Stimulated activated CD4-positive, alpha-beta T cell treated with anti-CD3 and anti-CD28 coated beads, Interleukin-12 subunit alpha, Interleukin-12 subunit beta, amount 100 ng/mL, for 48 hours (primary cell): Measurements from ENCODE around the gene GPR63.
A peak's percentile ranks its signal among the peaks of the same experiment; 100 is the strongest.
"Not testable (repeated sequence)": the region's sequence is repeated elsewhere in the genome, so short reads cannot be mapped to it uniquely, and the experiment has no call there.

Experiments used
- DNase-seq, 3 donors: peaks; one replicate each; pipeline ENCODE4 v3.0.0-alpha.2; 2020; ENCODE audit warnings: low read depth in 2 of 3, low spot score in 1 of 3

The GPR63 gene

GRCh38 chr6:96837081-96837971 is at the start of gene GPR63:
Gene GPR63, minus strand, starts transcription at chr6:96837477. Its CDS starts 37,746 bp downstream, at chr6:96799731.
- DNase-seq = peak; percentile 42 to 65 (median 46)

DNA sequence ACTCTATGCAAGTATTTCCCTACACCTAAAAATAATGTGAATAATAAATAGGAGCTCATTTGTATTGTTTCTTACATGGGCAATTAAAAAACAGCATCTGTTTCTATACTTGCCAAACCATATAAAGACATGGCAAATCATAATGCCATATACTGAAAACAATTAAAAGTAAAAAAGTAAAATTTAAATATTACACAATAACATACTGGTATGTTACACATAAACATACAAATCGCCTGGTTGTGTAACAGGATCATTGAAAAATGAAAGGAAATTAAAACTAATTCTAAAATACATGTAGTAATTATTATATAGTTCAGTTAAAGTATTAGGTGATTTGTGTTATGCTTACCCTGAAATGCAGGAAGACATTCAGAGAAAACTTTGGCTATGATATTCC is 49.2 kb upstream of the GPR63 start:
- no peak for DNase-seq

DNA sequence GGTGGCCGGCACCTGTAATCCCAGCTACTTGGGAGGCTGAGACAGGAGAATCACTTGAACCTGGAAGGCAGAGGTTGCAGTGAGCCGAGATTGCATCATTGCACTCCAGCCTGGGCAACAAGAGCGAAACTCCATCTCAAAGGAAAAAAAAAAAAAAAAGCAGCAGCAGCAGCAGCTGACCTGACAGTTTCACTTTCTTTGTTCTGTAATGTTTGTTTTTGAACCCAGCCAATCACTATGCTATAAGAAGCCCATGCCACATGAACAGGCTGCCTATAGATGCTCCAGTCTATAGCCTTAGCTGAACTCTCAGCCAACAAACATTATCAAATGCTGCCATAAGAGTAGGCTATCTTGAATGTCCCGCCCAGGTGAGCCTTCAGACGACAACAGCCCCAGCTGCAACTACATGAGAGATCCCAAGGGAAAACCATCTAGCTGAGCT is 47.9 kb upstream of the GPR63 start:
- not testable (repeated sequence) for DNase-seq

- no peak for DNase-seq
These were observed 40.9 kb upstream of the GPR63 start for GRCh38 chr6:96878143-96878542.

DNA sequence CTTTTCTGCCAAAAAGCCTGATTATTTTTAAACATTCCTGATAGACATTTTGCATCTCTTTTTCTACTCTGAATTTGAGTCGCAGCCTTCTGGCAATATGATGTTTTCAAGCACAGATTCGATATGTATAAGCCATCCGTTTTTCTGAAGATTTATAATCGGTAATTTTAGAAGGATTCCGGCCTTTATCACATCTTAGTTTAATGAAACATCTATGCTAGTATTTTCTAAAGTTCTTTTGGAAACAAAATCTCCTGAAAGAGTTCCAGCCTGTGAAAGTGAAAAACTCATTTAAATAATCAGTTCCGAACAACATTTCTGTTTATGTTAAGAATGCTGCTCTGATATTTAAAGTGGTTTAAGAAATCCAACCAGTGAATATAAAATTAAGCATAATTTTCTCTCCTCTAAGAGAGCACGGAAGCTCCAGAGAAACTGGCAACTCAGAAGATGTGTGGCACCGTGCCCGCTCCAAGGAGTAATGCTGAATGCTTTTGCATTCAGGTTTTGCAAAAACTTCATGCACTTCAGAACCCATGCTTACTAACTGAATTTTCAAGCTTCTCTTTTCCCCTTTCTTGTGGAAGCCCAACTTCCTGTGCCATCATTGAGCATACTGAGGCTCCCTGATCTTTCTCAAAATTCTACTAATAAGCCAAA is 39.7 kb upstream of the GPR63 start:
- DNase-seq = no peak

DNA sequence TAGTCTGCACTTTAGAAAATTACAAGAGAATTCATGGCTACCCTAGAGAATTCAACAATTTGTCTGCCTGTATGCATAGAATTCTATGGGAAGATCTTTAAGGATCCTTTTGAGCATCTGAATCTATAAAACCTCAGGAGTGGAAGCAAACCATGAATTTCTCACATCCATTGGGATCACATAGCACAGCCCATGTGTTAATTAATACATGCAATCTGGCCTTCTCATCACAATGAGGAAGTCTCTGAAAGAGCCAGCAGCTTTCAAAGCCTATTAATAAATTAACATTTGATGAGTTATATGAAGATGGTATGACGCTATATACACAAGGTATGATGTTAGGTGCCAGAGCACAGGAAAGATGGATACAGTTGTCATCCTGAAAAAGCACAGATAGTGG is 35.7 kb upstream of the GPR63 start:
- no peak for DNase-seq

- no peak for DNase-seq
These were observed 27.8 kb upstream of the GPR63 start for GRCh38 chr6:96865055-96865405.

DNA sequence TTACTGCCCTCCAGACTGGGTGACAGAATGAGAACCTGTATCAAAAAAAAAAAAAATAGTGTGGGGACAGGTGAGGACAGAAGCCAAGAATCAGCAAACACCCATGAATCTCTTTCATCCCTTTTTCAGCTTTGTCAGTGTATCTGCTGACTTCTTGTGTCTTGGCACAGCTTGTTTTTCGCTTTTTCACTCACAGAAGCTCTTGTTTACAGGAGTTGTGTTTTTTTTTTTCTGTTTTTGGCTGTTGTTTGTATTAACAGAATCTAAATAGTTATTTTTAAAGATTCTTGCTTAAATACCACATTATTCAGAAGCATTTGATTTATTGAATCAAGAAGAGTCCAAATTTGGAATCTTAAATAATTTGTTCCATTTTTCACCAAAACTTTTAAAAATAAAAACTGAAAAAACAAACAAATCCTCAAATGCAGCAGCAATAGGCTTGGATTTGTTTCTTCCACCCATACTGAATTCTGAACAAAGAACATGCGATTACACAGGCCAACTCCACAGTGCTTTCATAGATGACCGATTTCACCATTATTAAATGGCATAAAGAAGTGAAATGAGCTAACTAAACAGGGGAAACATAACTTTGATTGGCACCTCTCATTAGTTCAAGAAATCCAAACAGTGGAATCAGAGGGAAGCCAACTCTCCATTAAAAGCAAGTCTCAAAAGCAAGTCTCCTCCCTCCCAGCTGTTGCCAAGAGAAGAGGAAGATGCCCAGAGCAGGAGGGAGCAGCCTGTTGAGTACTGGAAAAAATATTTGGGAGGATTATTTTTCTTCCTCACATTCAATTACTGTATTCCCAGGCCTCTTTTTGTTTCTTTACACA is 27.2 kb upstream of the GPR63 start:
- DNase-seq = no peak

DNA sequence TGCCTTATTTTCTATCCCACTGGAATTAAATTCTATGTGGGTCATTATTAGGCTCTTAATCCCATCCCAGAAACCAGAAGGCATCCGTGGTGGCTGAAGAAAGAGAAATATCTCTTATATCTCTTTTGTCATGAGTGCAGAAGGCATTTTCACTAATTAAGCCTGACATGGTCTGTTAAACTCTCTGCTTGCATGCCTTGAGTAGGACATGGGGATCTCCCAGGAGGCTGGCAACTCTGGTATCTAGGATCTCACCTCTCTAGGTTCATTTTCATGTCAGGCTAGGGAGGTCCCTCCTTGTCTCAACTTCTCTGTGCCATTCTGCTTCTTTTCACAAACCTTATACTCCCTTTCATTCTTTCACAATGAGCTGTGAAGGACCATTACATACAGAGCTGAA is 25.3 kb upstream of the GPR63 start:
- no peak for DNase-seq

- DNase-seq = no peak
These were observed 24.3 kb upstream of the GPR63 start for GRCh38 chr6:96861588-96861987.

GRCh38 chr6:96856856-96857255 is 19.6 kb upstream of the GPR63 start:
- no peak for DNase-seq

- DNase-seq = no peak
These were observed 15.8 kb upstream of the GPR63 start for GRCh38 chr6:96853083-96853482.

GRCh38 chr6:96852605-96853004 is 15.3 kb upstream of the GPR63 start:
- no peak for DNase-seq

- no peak for DNase-seq
These were observed 14.6 kb upstream of the GPR63 start for GRCh38 chr6:96851858-96852257.

GRCh38 chr6:96849615-96850014 is 12.3 kb upstream of the GPR63 start:
- no peak for DNase-seq

DNA sequence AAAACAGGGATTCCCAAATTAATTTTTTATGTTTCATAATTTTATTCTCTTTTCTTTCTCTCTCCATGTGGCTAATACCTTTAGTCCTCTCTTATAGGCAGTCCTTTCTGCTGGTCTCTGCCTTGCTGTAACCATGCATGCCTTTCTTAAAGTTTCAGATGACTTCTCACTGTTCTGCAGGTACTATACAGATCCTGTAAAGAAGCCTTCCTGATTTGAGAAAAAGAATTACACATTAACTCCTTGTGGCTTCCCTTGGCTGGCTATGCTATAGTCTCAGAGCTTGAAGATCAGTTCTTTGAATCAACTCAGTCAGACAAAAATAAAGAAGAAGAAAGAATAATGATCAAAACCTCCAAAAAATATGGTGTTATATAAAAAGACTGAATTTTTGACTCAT is 7.3 kb upstream of the GPR63 start:
- no peak for DNase-seq

- no peak for DNase-seq
These were observed 4.1 kb upstream of the GPR63 start for GRCh38 chr6:96841345-96841744.

DNA sequence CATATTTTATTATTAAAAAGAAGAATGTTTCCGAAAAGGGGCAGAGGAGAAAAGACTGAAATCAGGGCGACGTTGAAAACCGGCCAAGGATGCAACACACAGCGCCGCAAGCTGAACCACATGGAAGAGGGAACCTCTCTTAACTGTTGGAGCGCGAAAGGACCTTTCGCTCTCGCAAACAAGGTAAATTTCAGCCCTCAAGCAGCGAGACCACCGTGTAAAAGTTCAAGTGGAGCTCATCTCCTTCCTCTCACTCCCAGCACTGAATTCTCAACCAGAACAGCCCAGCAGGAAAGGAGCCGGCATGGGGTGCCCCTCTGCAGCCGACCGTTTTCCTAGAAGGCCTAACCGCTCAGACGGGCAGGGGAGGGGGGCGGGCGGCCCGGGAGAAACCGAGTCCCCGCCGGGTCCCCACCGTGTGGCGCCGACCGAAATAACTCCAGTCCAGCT is 621 bp downstream of the GPR63 start:
- no peak for DNase-seq

GRCh38 chr6:96834070-96834469 is 3.2 kb downstream of the GPR63 start:
- DNase-seq = no peak

- no peak for DNase-seq
These were observed 4.5 kb downstream of the GPR63 start for GRCh38 chr6:96832780-96833179.

- DNase-seq = no peak
These were observed 10.4 kb downstream of the GPR63 start for GRCh38 chr6:96826865-96827264.

DNA sequence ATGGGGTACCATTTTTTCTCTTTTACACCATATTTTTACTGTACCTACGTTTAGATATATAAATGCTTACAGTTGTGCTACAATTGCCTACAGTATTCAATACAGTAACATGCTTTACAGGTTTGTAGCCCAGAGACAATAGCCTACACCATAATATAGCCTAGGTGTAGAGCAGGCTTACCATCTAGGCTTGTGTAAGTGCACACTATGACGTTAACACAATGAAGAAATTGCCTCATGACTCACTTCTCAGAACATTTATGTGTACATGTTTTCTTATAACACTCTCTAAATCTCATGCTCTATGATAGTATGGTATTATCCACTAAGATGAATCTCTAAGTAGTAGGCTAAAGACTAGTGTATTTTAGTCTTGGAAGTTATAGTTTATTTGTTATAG is 13.5 kb downstream of the GPR63 start:
- DNase-seq = no peak
